GM18861 (cell line): ENCODE measurements around the gene SLC25A3.

Source experiments
- ATAC-seq: cut with Tn5 transposase; IDR thresholded peaks from one replicate; pipeline ENCODE4 v1.9.1; 2021; ENCODE audit not compliant: unreplicated experiment

SLC25A3 gene

GRCh38 chr12:98653866-98654493 is 60.5 kb downstream of the SLC25A3 start:
- ATAC-seq = no peak
